ENCODE data around the gene SGMS1.

GRCh38 chr10:50432211-50433009 lies 191.3 kb downstream of the SGMS1 start:
- TF ChIP-seq POLR2A (IDR thresholded peaks at IDR 0.05), result no peak
- TF ChIP-seq CTCF (IDR thresholded peaks at IDR 0.05 in 8 of 11, conservative IDR thresholded peaks at IDR 0.05 in 3 of 11), result no peak
